Suppressor macrophage (primary cell): ENCODE measurements around the gene CDC42BPB.

Experiments
- DNase-seq, 4 experiments: peaks; one replicate each; pipeline ENCODE4 v3.0.0-alpha.2; 2020 to 2022

The CDC42BPB gene

GRCh38 chr14:102926104-102926503, 131.2 kb downstream of the CDC42BPB start:
- no peak for DNase-seq

GRCh38 chr14:102925646-102926045, 131.7 kb downstream of the CDC42BPB start:
- DNase-seq, result no peak

GRCh38 chr14:102924632-102925588, 132.4 kb downstream of the CDC42BPB start:
- no peak for DNase-seq

- no peak for DNase-seq
Observed at GRCh38 chr14:102923925-102924486, 133.3 kb downstream of the CDC42BPB start.

- no peak for DNase-seq
Observed at GRCh38 chr14:102923201-102923924, 134.0 kb downstream of the CDC42BPB start.

GRCh38 chr14:102922490-102923200, 134.7 kb downstream of the CDC42BPB start, which contains the start of gene AMN:
AMN (plus strand) TSS chr14:102922663; CDS start chr14:102922689, 26 bp downstream.
- DNase-seq, result no peak

GRCh38 chr14:102920998-102921304, 136.4 kb downstream of the CDC42BPB start:
- DNase-seq, result no peak

GRCh38 chr14:102920273-102920997, 136.9 kb downstream of the CDC42BPB start:
- DNase-seq, result no peak

- no peak for DNase-seq
Observed at GRCh38 chr14:102918438-102918837, 138.9 kb downstream of the CDC42BPB start.

- peak in 3 of 4 experiments; percentile 17 to 56 (median 47) for DNase-seq
Observed at GRCh38 chr14:102917469-102918211, 139.7 kb downstream of the CDC42BPB start.

- no peak for DNase-seq
Observed at GRCh38 chr14:102917056-102917385, 140.3 kb downstream of the CDC42BPB start.

GRCh38 chr14:102916347-102917055, 140.8 kb downstream of the CDC42BPB start:
- DNase-seq, result no peak

- no peak for DNase-seq
Observed at GRCh38 chr14:102915292-102916110, 141.8 kb downstream of the CDC42BPB start.

- no peak for DNase-seq
Observed at GRCh38 chr14:102914474-102915291, 142.7 kb downstream of the CDC42BPB start.

GRCh38 chr14:102913341-102914211, 143.8 kb downstream of the CDC42BPB start:
- no peak for DNase-seq

- DNase-seq, result no peak
Observed at GRCh38 chr14:102911991-102912761, 145.2 kb downstream of the CDC42BPB start.

- no peak for DNase-seq
Observed at GRCh38 chr14:102911541-102911951, 145.8 kb downstream of the CDC42BPB start.
